OCI-LY7 (cell line): Measurements from ENCODE around the gene PLCB1. TPM values are rescaled to one million over a fixed set of nuclear protein-coding genes. Genes with fewer than 3 reads are reported as not detected.
A peak's percentile ranks its signal among the peaks of the same experiment; 100 is the strongest.

ENCODE experiments used
- BruUV-seq: library from RNA; stranded (reverse); fragments of 400-500 nt; replicated peaks from 2 replicates; lab custom pipeline; 2021; lab: Mats Ljungman, UMichigan
- CTCF ChIA-PET: fragments of 300-600 bp; sonication (Branson Sonifier 250); formaldehyde crosslinking; loops from one replicate; lab custom pipeline; 2022; ENCODE audit warnings: antibody characterized with exemption; ENCODE audit not compliant: unreplicated experiment; lab: Charles Lee
- POLR2A ChIA-PET: fragments of 300-600 bp; sonication (Branson Sonifier 250); formaldehyde crosslinking; loops from one replicate; lab custom pipeline; 2022; ENCODE audit warnings: antibody characterized with exemption; lab: Charles Lee
- DNase-seq: peaks from one replicate; pipeline ENCODE4 v3.0.0-alpha.2; 2015; ENCODE audit warnings: low spot score
- H2AFZ ChIP-seq: fragments of 200-600 bp; sonication (generic), shearing (Covaris generic); 2 replicates; pipeline ENCODE4 v1.6.1; 2014; ENCODE audit warnings: mild to moderate bottlenecking, antibody characterized with exemption, low read length, moderate library complexity
- H3K27ac ChIP-seq: fragments of 200-600 bp; sonication (generic); 2 replicates; pipeline ENCODE4 v1.5.1; 2014; ENCODE audit warnings: mixed run types, low read depth, mild to moderate bottlenecking, moderate library complexity, low read length, inconsistent platforms; ENCODE audit not compliant: poor library complexity, severe bottlenecking
- H3K36me3 ChIP-seq: fragments of 200-600 bp; sonication (generic); 2 replicates; pipeline ENCODE4 v1.6.1; 2014; ENCODE audit warnings: mild to moderate bottlenecking, antibody characterized with exemption, low read length, moderate library complexity, mixed read lengths; ENCODE audit not compliant: insufficient read depth
- H3K4me1 ChIP-seq: fragments of 200-600 bp; sonication (generic); 2 replicates; pipeline ENCODE4 v1.5.1; 2014; ENCODE audit warnings: mild to moderate bottlenecking, low read length; ENCODE audit not compliant: insufficient read depth, poor library complexity, severe bottlenecking
- H3K4me2 ChIP-seq: fragments of 200-600 bp; sonication (generic); 2 replicates; pipeline ENCODE4 v1.6.1; 2014; ENCODE audit warnings: mild to moderate bottlenecking, low read length
- H3K4me3 ChIP-seq: fragments of 200-600 bp; sonication (generic); 2 replicates; pipeline ENCODE4 v1.5.1; 2014; ENCODE audit warnings: mild to moderate bottlenecking, low read depth, low read length; ENCODE audit not compliant: poor library complexity, severe bottlenecking
- H3K79me2 ChIP-seq: fragments of 200-600 bp; sonication (generic); 2 replicates; pipeline ENCODE4 v1.6.1; 2016; ENCODE audit warnings: low read depth, mild to moderate bottlenecking, low read length, moderate library complexity, mixed read lengths; ENCODE audit not compliant: insufficient read depth
- H3K9me2 ChIP-seq: fragments of 200-600 bp; sonication (generic); 2 replicates; pipeline ENCODE4 v1.6.1; 2016; ENCODE audit warnings: mild to moderate bottlenecking, low read length, mixed read lengths; ENCODE audit not compliant: insufficient read depth
- H3K9me3 ChIP-seq: fragments of 200-600 bp; sonication (generic); 2 replicates; pipeline ENCODE4 v1.6.1; 2014; ENCODE audit warnings: mild to moderate bottlenecking, mixed run types, low read length, mixed read lengths
- H4K20me1 ChIP-seq: fragments of 200-600 bp; sonication (generic); 2 replicates; pipeline ENCODE4 v1.6.1; 2014; ENCODE audit warnings: mild to moderate bottlenecking, antibody characterized with exemption, low read length, moderate library complexity, mixed read lengths; ENCODE audit not compliant: insufficient read depth
- EZH2phosphoT487 ChIP-seq: fragments of 200-600 bp; sonication (generic); IDR thresholded peaks from 2 replicates; pipeline ENCODE4 v1.6.1; 2018; ENCODE audit warnings: low read depth, borderline replicate concordance, mild to moderate bottlenecking, mixed run types, antibody characterized with exemption, low read length, moderate library complexity, mixed read lengths
- intact Hi-C: fragments of 100-400 bp; cut with micrococcal nuclease; formaldehyde crosslinking; loops from one replicate; pipeline ENCODE4 v1.10.0; 2022; ENCODE audit not compliant: unreplicated experiment
- total RNA-seq, 2 experiments: library from RNA; depleted of rRNA in 1 of 2; stranded (reverse); fragments of >200 nt in 1 of 2; shearing (Covaris generic) in 1 of 2; gene quantifications; 2 replicates each; pipeline ENCODE4 v1.2.3, GENCODE V29; 2014 to 2022
- TF ChIP-seq, protein P1 (sequence below): fragments of 200-600 bp; sonication (generic); conservative IDR thresholded peaks from 2 replicates; pipeline ENCODE4 v1.5.1; 2014; ENCODE audit warnings: mild to moderate bottlenecking, antibody characterized with exemption, low read length, moderate library complexity, mixed read lengths

Gene PLCB1
- total RNA-seq, 2 experiments from 2014 or later, result 14.6 to 30.5 TPM

DNA sequence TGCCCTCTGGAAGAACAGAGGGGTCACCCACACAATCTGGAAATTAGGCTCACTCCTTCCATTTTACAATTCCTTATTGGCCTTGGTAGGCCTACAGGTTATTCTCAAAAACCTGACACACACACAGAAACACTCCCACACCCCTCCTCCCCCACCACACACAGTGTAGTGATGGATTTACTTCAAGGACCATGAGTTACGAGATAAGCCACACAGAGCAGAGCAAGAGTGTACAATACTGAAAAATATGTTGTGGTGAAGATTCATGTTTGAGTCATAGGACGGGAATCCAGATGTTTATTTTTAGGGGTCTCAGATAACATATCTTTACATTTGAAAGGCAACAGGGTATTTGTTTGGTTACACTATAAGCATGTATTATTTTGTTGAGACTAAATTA, 291.9 kb downstream of the PLCB1 start:
- Histone ChIP-seq H4K20me1 (no peaks in the 10 kb centered on the region), H3K79me2 (no peaks in the 10 kb centered on the region), H3K27ac (peak overlapping the region; percentile 30), H3K4me2 (peak overlapping the region; percentile 34), H3K4me3 (no peak overlapping the region), H3K36me3 (no peaks in the 10 kb centered on the region; the same call in 1 of the 2 replicates), H2AFZ (peak overlapping the region; percentile 40; the same call in 1 of the 2 replicates), H3K4me1 (peaks cover 76% of the 10 kb centered on the region), H3K9me2 (no peaks in the 10 kb centered on the region), H3K9me3 (no peaks in the 10 kb centered on the region)
- intact Hi-C loops, result loop anchor here (5.0 kb wide), 1 partner anchor 113 kb away; no protein-coding TSS in a partner anchor
- ChIA-PET CTCF (no interaction called here), POLR2A (interaction anchor here (0.7 to 1.4 kb wide), 3 partner anchors 11 to 326 kb away, joined by 3 to 4 read pairs (median 4); no protein-coding TSS in a partner anchor)
- DNase-seq, result no peak
- TF ChIP-seq, protein P1, sequence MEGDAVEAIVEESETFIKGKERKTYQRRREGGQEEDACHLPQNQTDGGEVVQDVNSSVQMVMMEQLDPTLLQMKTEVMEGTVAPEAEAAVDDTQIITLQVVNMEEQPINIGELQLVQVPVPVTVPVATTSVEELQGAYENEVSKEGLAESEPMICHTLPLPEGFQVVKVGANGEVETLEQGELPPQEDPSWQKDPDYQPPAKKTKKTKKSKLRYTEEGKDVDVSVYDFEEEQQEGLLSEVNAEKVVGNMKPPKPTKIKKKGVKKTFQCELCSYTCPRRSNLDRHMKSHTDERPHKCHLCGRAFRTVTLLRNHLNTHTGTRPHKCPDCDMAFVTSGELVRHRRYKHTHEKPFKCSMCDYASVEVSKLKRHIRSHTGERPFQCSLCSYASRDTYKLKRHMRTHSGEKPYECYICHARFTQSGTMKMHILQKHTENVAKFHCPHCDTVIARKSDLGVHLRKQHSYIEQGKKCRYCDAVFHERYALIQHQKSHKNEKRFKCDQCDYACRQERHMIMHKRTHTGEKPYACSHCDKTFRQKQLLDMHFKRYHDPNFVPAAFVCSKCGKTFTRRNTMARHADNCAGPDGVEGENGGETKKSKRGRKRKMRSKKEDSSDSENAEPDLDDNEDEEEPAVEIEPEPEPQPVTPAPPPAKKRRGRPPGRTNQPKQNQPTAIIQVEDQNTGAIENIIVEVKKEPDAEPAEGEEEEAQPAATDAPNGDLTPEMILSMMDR, result no peak
- no peak for TF ChIP-seq EZH2phosphoT487
- BruUV-seq, result no TSS peak

DNA sequence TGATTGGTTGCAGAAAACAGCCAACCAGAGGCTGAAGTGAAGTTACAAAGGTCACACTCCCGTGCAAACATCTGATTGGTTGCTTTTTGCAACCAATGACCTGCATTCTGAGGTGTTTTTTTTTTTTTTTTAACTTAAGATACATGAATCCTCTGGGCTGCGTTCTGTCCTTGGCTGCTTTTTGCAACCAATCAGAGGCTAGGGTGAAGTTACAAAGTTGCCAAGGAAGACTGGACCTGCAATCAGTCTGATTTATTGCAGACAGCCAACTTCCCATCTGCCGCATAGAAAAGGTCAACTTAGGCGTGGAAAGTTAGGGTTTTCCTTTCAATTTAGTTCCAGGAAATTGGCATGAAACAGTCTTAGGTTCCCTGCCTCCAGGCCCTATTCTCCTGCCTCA, 292.9 kb downstream of the PLCB1 start:
- peaks cover 84% of the 10 kb centered on the region for H3K4me1 ChIP-seq
- ChIA-PET CTCF (no interaction called here), POLR2A (no interaction called here)
- no TSS peak for BruUV-seq
- peak overlapping the region; percentile 83 for H3K27ac ChIP-seq
- no peaks in the 10 kb centered on the region for H3K9me3 ChIP-seq
- intact Hi-C loops, result no loop called here
- H3K4me2 ChIP-seq, result peak overlapping the region; percentile 46
- H4K20me1 ChIP-seq, result no peaks in the 10 kb centered on the region
- H2AFZ ChIP-seq, result peak overlapping the region; percentile 59; the same call in 1 of the 2 replicates
- DNase-seq, result no peak
- no peaks in the 10 kb centered on the region for H3K9me2 ChIP-seq
- no peak overlapping the region for H3K4me3 ChIP-seq
- no peaks in the 10 kb centered on the region for H3K79me2 ChIP-seq
- no peak for TF ChIP-seq EZH2phosphoT487
- TF ChIP-seq, protein P1, result no peak
- no peaks in the 10 kb centered on the region; the same call in 1 of the 2 replicates for H3K36me3 ChIP-seq

- no peak for DNase-seq
- peak overlapping the region; percentile 83 for H3K27ac ChIP-seq
- BruUV-seq, result no TSS peak
- peak overlapping the region; percentile 59 for H2AFZ ChIP-seq
- no peaks in the 10 kb centered on the region for H3K79me2 ChIP-seq
- H3K4me2 ChIP-seq, result peak overlapping the region; percentile 46
- ChIA-PET CTCF (no interaction called here), POLR2A (interaction anchor here (0.8 to 1.8 kb wide), 7 partner anchors 12 to 110 kb away, joined by 3 to 9 read pairs (median 5); no protein-coding TSS in a partner anchor)
- intact Hi-C loops, result loop anchor here (2.0 kb wide), 1 partner anchor 25 kb away; no protein-coding TSS in a partner anchor
- TF ChIP-seq EZH2phosphoT487, result no peak
- TF ChIP-seq, protein P1, result no peak
- H3K4me3 ChIP-seq, result peak overlapping the region; percentile 22
- H3K9me3 ChIP-seq, result no peaks in the 10 kb centered on the region
- no peaks in the 10 kb centered on the region; the same call in 1 of the 2 replicates for H3K36me3 ChIP-seq
- no peaks in the 10 kb centered on the region for H4K20me1 ChIP-seq
- peaks cover 88% of the 10 kb centered on the region for H3K4me1 ChIP-seq
- H3K9me2 ChIP-seq, result no peaks in the 10 kb centered on the region
These were observed 293.7 kb downstream of the PLCB1 start for GRCh38 chr20:8425802-8426201.
